Ramos (cell line): ENCODE measurements around the gene TBC1D22A.
"Not testable (repeated sequence)": the region's sequence is repeated elsewhere in the genome, so short reads cannot be mapped to it uniquely, and the experiment has no call there.

Experiments used
- in situ Hi-C: fragments of 300-500 bp; cut with MboI; formaldehyde crosslinking; loops from one replicate; pipeline ENCODE4 v1.14.3; 2022; ENCODE audit warnings: low sequenced_read_pairs; ENCODE audit not compliant: unreplicated experiment

Gene TBC1D22A

DNA sequence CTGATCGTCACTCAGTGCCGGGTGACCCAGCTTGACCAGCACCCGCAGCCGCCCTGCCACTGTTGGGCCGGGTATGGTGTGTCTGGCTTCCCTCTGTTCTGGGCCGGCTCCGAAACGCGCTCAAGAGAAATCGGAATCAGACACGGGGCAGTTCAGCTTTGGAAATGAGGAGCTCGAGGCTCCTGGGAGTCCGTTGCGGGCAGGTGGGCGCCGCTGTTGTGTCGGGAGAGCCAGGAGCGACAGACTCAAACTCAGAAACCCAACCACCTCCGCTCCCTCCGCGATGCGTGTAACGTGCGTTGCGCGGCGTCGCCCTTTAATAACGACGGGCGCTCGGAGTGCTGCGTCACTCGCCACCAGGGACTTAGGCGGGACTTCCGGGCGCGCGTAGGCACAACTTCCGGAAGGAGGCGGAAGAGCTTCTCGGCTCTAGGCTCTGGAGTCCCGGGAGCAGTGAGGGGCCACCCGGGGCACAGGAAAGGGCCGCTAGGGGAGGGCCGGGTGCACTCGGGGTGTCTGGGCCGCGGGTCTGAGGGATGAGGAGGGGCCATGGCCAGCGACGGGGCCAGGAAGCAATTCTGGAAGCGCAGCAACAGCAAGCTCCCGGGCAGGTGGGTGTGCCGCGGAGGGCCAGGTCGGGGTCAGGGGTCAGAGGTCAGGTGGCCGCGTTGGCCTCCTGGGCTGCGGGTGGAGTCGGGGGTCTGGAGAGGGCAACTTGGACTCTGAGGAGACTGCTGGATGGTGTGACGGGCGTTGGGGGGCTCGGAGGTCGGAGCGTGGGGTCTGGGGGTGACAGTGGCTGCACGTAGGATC lies at the start of gene TBC1D22A:
TSS of gene TBC1D22A (plus strand) at position 413 of the 813 bp plus-strand sequence. CDS start at position 550, 137 bp downstream.
- in situ Hi-C loops, result loop anchor here (25.0 kb wide), 2 partner anchors 975 to 1325 kb away; no protein-coding TSS in a partner anchor

GRCh38 chr22:46714550-46714949 lies 47.9 kb upstream of the TBC1D22A start:
- in situ Hi-C loops, result no loop called here

DNA sequence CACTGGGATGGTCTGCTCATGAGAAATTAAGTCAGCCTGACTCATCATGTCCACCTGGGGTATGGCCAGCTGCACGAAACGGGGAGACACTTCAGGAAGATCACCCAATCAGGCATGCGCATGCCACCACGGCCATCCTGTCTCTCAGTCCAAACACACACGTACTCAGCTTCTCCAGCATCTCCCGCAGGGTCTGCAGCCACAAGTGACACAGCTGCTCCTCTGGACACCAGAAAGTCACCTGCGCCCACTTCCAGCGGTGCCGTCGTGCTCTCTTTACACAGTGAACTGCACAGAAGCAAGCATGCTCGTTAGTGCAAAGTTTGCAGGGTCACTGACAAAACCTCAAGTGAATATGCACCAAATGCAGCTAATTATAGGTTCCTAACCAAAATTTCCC lies 42.5 kb upstream of the TBC1D22A start:
- in situ Hi-C loops, result no loop called here

- in situ Hi-C loops, result no loop called here
These were observed 40.9 kb upstream of the TBC1D22A start for GRCh38 chr22:46721501-46722085.

GRCh38 chr22:46723882-46724281 lies 38.6 kb upstream of the TBC1D22A start:
- in situ Hi-C loops, result no loop called here

- in situ Hi-C loops, result no loop called here
These were observed 37.4 kb upstream of the TBC1D22A start for GRCh38 chr22:46725096-46725495.

- in situ Hi-C loops, result no loop called here
These were observed 36.1 kb upstream of the TBC1D22A start for GRCh38 chr22:46726066-46726985.

- in situ Hi-C loops, result no loop called here
These were observed 35.5 kb upstream of the TBC1D22A start for GRCh38 chr22:46726986-46727317.

- in situ Hi-C loops, result no loop called here
These were observed 34.6 kb upstream of the TBC1D22A start for GRCh38 chr22:46727813-46728364.

- in situ Hi-C loops, result no loop called here
These were observed 34.0 kb upstream of the TBC1D22A start for GRCh38 chr22:46728470-46728869.

GRCh38 chr22:46730568-46731245 lies 31.7 kb upstream of the TBC1D22A start:
- in situ Hi-C loops, result no loop called here

DNA sequence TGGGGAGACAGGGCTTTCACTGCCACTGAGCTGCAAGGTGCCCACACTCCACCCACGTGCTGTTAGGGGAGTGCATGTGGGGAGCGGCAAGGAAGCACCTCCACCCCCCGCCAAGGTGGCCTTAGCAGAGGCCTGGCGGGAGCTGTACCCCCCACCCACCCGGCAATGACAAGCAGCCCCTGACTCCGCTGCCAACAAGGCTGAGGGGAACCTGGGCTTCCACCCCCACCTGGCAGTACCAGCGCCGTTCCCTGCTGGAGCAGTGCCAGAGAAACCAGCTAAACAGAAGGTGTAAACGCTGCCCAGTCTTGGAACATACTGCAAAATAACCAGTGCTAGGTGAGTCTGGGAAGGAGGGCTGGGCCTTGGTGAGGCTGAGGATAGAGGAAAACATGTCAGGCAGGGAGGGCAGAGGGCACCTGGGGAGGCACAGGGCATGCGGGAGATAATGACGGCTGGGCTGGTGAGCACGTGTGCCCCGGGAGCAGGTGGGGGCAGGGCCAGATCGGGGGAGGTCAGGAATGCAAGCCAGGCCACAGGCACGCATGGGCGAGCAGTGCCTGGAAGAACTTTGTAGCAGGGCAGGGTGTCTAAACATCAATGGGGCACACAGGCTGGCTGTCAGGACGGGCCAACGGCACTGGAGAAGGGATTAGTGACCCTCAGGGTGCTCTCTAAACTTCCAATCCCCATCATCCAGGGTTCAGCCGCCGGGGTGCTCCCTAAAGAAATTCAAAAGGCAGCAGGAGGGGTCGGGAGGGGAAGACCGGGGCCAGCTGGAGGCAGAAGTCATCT lies 31.0 kb upstream of the TBC1D22A start:
- in situ Hi-C loops, result no loop called here

- in situ Hi-C loops, result no loop called here
These were observed 30.4 kb upstream of the TBC1D22A start for GRCh38 chr22:46732041-46732379.

GRCh38 chr22:46732513-46732912 lies 29.9 kb upstream of the TBC1D22A start:
- in situ Hi-C loops, result no loop called here

- in situ Hi-C loops, result not testable (repeated sequence)
These were observed 28.2 kb upstream of the TBC1D22A start for GRCh38 chr22:46734213-46734722.

- in situ Hi-C loops, result no loop called here
These were observed 27.5 kb upstream of the TBC1D22A start for GRCh38 chr22:46734830-46735453.

GRCh38 chr22:46735747-46736608 lies 26.5 kb upstream of the TBC1D22A start:
- in situ Hi-C loops, result no loop called here

DNA sequence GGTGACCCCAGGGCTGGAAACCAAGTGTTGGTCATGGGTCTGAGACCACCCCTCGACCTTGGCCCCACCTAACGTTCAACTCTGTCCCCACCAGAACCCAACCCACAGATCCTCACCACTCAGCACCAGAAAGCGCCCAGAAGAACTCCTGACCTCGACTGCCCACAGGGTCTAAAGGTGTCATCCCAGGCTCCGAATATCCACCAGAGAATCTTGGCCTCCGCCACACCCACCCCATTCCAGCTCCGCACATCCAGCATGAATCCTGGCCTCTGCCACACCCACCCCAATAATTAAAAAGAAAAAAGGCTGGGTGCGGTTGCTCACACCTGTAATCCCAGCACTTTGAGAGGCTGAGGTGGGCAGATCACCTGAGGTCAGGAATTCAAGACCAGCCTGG lies 25.7 kb upstream of the TBC1D22A start:
- in situ Hi-C loops, result no loop called here
